ENCODE results near the gene ANK3. TPM values are rescaled to one million over a fixed set of nuclear protein-coding genes. Genes with fewer than 3 reads are reported as not detected.

ANK3 gene
- total RNA-seq, 2 donors from 2014 or later = 65.0 to 79.5 TPM

DNA sequence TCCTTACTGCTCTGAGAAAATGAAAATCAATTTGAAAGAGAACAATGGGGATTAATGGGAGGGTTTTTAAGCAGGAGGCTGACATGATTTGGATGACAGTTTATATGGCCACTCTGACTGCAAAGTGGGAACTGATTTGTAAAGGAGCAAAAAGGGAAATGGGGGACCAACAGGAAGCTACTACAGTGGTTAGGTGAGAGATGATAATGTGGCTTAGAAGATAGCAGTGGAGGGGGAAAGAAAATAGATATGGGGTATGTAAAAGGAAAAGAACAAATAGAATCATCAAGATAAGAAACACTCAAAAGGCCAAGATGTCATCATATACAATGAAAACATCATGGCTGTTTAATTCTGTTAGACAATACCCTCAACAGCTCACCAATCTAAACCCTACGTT, 177.5 kb downstream of the ANK3 start:
- Histone ChIP-seq H3K4me3 (ENCODE audit: low read length) (peak overlapping the region; percentile 3), H3K9ac (ENCODE audit: extremely low read depth, low read length, poor library complexity, severe bottlenecking) (no peak overlapping the region), H3K36me3 (ENCODE audit: control insufficient read depth, insufficient read depth, low read length) (no peaks in the 10 kb centered on the region), H3K9me3 (ENCODE audit: control insufficient read depth, low read length) (no peaks in the 10 kb centered on the region), H3K27ac (ENCODE audit: low read depth, low read length) (no peak overlapping the region), H3K4me1 (ENCODE audit: control insufficient read depth, insufficient read depth, low read length) (no peaks in the 10 kb centered on the region), H3K27me3 (ENCODE audit: control insufficient read depth, insufficient read depth, low read length, poor library complexity, severe bottlenecking) (no peaks in the 10 kb centered on the region)
- WGBS, 2 experiments (ENCODE audit: insufficient coverage in 1 of 2, insufficient read length in 1 of 2) = 78% methylated on average over 1 of the region's 1 CpG; no CpG with 5 or more reads in 1 of the 2 experiments
- TF ChIP-seq, protein P1, sequence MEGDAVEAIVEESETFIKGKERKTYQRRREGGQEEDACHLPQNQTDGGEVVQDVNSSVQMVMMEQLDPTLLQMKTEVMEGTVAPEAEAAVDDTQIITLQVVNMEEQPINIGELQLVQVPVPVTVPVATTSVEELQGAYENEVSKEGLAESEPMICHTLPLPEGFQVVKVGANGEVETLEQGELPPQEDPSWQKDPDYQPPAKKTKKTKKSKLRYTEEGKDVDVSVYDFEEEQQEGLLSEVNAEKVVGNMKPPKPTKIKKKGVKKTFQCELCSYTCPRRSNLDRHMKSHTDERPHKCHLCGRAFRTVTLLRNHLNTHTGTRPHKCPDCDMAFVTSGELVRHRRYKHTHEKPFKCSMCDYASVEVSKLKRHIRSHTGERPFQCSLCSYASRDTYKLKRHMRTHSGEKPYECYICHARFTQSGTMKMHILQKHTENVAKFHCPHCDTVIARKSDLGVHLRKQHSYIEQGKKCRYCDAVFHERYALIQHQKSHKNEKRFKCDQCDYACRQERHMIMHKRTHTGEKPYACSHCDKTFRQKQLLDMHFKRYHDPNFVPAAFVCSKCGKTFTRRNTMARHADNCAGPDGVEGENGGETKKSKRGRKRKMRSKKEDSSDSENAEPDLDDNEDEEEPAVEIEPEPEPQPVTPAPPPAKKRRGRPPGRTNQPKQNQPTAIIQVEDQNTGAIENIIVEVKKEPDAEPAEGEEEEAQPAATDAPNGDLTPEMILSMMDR (conservative IDR thresholded peaks at IDR 0.05) = no peak
- no peak overlapping the region for H3K27ac Mint-ChIP-seq
- DNase-seq = no peak
- no peaks in the 10 kb centered on the region for H3K27me3 Mint-ChIP-seq (ENCODE audit: insufficient read depth)
- H3K4me1 Mint-ChIP-seq = peaks cover 15% of the 10 kb centered on the region
- H3K4me3 Mint-ChIP-seq = no peak overlapping the region
- H3K9me3 Mint-ChIP-seq = peaks cover 2% of the 10 kb centered on the region
- peaks cover 8% of the 10 kb centered on the region for H3K36me3 Mint-ChIP-seq (ENCODE audit: low read depth)

DNA sequence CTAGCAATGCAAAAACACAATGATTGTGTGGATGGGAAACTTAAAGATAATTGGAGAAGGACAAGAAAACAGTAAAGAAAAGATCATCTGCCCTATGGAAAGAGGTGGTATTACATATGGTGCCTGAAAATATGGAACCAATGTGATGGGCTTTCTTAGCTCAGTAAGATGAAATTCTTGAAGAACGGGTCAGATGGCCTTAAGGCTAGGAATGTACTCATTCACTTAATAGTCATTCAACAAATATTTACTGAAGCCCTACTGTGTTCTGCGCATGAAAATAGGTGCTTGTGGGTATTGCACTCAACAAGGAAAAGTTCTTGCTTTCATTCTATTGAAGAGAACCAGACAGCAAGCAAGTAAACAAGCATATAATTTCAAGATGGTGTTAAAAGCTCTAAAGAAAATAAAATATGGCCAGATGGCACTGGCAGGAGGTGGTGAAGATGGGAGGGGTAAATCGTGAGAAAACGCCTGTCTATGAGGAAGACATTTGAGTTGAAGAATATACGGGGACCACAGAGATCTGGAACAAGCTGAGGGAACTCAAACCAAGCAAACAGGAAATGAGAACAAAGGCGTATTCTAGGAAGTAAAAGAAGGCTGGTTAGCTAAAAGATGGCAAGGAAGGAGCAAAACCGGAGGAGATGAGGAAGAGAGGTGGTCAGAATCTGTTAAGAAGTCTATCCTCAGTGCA, 179.7 kb downstream of the ANK3 start:
- Mint-ChIP-seq H3K27ac (no peak overlapping the region), H3K27me3 (ENCODE audit: insufficient read depth) (no peaks in the 10 kb centered on the region), H3K36me3 (ENCODE audit: low read depth) (peaks cover 8% of the 10 kb centered on the region), H3K4me3 (no peak overlapping the region), H3K4me1 (peaks cover 15% of the 10 kb centered on the region), H3K9me3 (peaks cover 2% of the 10 kb centered on the region)
- Histone ChIP-seq H3K27ac (ENCODE audit: low read depth, low read length) (no peak overlapping the region), H3K4me3 (ENCODE audit: low read length) (no peak overlapping the region), H3K36me3 (ENCODE audit: control insufficient read depth, insufficient read depth, low read length) (no peaks in the 10 kb centered on the region), H3K27me3 (ENCODE audit: control insufficient read depth, insufficient read depth, low read length, poor library complexity, severe bottlenecking) (no peaks in the 10 kb centered on the region), H3K9me3 (ENCODE audit: control insufficient read depth, low read length) (no peaks in the 10 kb centered on the region), H3K4me1 (ENCODE audit: control insufficient read depth, insufficient read depth, low read length) (no peaks in the 10 kb centered on the region), H3K9ac (ENCODE audit: extremely low read depth, low read length, poor library complexity, severe bottlenecking) (no peak overlapping the region)
- TF ChIP-seq, protein P1 (conservative IDR thresholded peaks at IDR 0.05) = no peak
- no peak for DNase-seq
- 87 to 91% methylated on average over 6 to 7 of the region's 7 CpGs for WGBS, 2 experiments (ENCODE audit: insufficient coverage in 1 of 2, insufficient read length in 1 of 2)

DNA sequence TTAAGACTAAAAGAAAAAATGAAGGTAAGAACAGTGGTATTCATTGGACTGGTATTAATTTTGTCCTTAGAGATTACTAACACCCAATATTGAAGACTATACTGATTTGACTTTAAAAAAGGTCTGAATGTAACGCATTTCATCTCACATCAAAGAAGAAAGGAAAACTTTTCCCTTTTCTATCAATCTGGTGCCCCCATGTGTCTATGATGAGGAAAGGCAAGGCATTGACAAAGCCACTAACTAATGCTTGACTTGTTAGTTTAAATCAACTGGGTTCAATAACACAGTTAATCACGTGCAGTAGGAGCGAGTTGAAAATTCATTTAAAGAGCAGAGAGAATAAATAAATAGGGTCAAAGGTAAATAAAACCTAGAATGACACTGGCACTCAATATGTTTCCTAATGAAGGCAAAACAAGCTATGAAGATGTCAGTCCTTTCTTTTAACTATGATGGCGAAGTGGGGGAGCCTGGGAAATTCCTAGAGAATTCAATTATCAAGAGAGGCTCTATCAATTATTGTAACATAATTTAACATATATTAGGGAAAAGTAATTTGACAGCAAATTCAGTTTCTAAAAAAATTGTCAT, 180.9 kb downstream of the ANK3 start:
- Mint-ChIP-seq H3K4me1 (peaks cover 15% of the 10 kb centered on the region), H3K4me3 (no peak overlapping the region), H3K36me3 (ENCODE audit: low read depth) (peaks cover 8% of the 10 kb centered on the region), H3K27ac (no peak overlapping the region), H3K9me3 (no peaks in the 10 kb centered on the region), H3K27me3 (ENCODE audit: insufficient read depth) (no peaks in the 10 kb centered on the region)
- Histone ChIP-seq H3K27me3 (ENCODE audit: control insufficient read depth, insufficient read depth, low read length, poor library complexity, severe bottlenecking) (no peaks in the 10 kb centered on the region), H3K9me3 (ENCODE audit: control insufficient read depth, low read length) (no peaks in the 10 kb centered on the region), H3K4me1 (ENCODE audit: control insufficient read depth, insufficient read depth, low read length) (no peaks in the 10 kb centered on the region), H3K27ac (ENCODE audit: low read depth, low read length) (no peak overlapping the region), H3K4me3 (ENCODE audit: low read length) (no peak overlapping the region), H3K36me3 (ENCODE audit: control insufficient read depth, insufficient read depth, low read length) (no peaks in the 10 kb centered on the region), H3K9ac (ENCODE audit: extremely low read depth, low read length, poor library complexity, severe bottlenecking) (no peak overlapping the region)
- WGBS, 2 experiments (ENCODE audit: insufficient coverage in 1 of 2, insufficient read length in 1 of 2) = 17 to 48% methylated on average over 2 to 4 of the region's 4 CpGs
- TF ChIP-seq, protein P1 (conservative IDR thresholded peaks at IDR 0.05) = peak; percentile 90
- no peak for DNase-seq
